HEK293 (cell line): Measurements from ENCODE around the gene LEFTY1.

ENCODE experiments used
- CTCF ChIA-PET: fragments of 350-600 bp; formaldehyde crosslinking; extraction: SDS; loops from one replicate; lab custom pipeline; 2021; ENCODE audit warnings: antibody characterized with exemption; lab: Yijun Ruan, JAX
- POLR2A ChIA-PET: fragments of 300-600 bp; formaldehyde crosslinking; extraction: SDS; loops from one replicate; lab custom pipeline; 2020; ENCODE audit warnings: antibody characterized with exemption, inconsistent platforms; lab: Yijun Ruan, JAX
- H3K27ac ChIP-seq: fragments of 200-500 bp; sonication (Bioruptor generic); 2 replicates; pipeline ENCODE4 v1.5.1; 2014; ENCODE audit warnings: low read depth, low read length, control low read depth, inconsistent platforms; ENCODE audit errors: extremely low read depth
- H3K36me3 ChIP-seq, 2 experiments: fragments of 200-500 bp in 1 of 2; sonication (Bioruptor generic) in 1 of 2; 1 replicate in 1 of 2; 2 replicates in 1 of 2; pipeline ENCODE4 v1.5.1; 2014 to 2017; ENCODE audit warnings: inconsistent platforms in 2 of 2, low read length in 2 of 2; ENCODE audit not compliant: control insufficient read depth in 2 of 2, insufficient read depth in 1 of 2
- H3K4me1 ChIP-seq: fragments of 200-500 bp; sonication (Bioruptor generic); 2 replicates; pipeline ENCODE4 v1.5.1; 2014; ENCODE audit warnings: mild to moderate bottlenecking, low read length, inconsistent platforms; ENCODE audit not compliant: control insufficient read depth, insufficient read depth
- H3K4me3 ChIP-seq: 2 replicates; pipeline ENCODE4 v1.5.1; 2011; ENCODE audit warnings: low read depth, mild to moderate bottlenecking, control low read depth, low read length, moderate library complexity
- H3K9me3 ChIP-seq: fragments of 200-500 bp; sonication (Bioruptor generic); 2 replicates; pipeline ENCODE4 v1.5.1; 2014; ENCODE audit warnings: low read depth, low read length, inconsistent platforms; ENCODE audit not compliant: control insufficient read depth, insufficient read depth
- BCL11A ChIP-seq: fragments of 450-650 bp; formaldehyde crosslinking; IDR thresholded peaks from 2 replicates; pipeline ENCODE4 v1.5.1; 2016; ENCODE audit warnings: low read depth, missing biosample characterization, missing genetic modification characterization
- FEZF1 ChIP-seq: fragments of 450-650 bp; formaldehyde crosslinking; IDR thresholded peaks from 2 replicates; pipeline ENCODE4 v1.5.1; 2016; ENCODE audit warnings: missing biosample characterization, missing genetic modification characterization
- HIC1 ChIP-seq: fragments of 450-650 bp; formaldehyde crosslinking; IDR thresholded peaks from 2 replicates; pipeline ENCODE4 v1.5.1; 2016; ENCODE audit warnings: missing biosample characterization, missing genetic modification characterization
- MYNN ChIP-seq: fragments of 450-650 bp; formaldehyde crosslinking; IDR thresholded peaks from 2 replicates; pipeline ENCODE4 v1.5.1; 2016; ENCODE audit warnings: missing biosample characterization, missing genetic modification characterization, borderline replicate concordance
- SCRT1 ChIP-seq: fragments of 450-650 bp; formaldehyde crosslinking; IDR thresholded peaks from 2 replicates; pipeline ENCODE4 v1.5.1; 2016; ENCODE audit warnings: missing biosample characterization, missing genetic modification characterization, borderline replicate concordance
- SCRT2 ChIP-seq: fragments of 450-650 bp; formaldehyde crosslinking; IDR thresholded peaks from 2 replicates; pipeline ENCODE4 v1.5.1; 2016; ENCODE audit warnings: missing biosample characterization, missing genetic modification characterization
- SP7 ChIP-seq: fragments of 450-650 bp; formaldehyde crosslinking; IDR thresholded peaks from 2 replicates; pipeline ENCODE4 v1.5.1; 2016; ENCODE audit warnings: missing biosample characterization, missing genetic modification characterization
- YY1 ChIP-seq: fragments of 450-650 bp; formaldehyde crosslinking; IDR thresholded peaks from 2 replicates; pipeline ENCODE4 v1.5.1; 2018; ENCODE audit warnings: missing biosample characterization, missing genetic modification characterization
- ZBTB11 ChIP-seq: fragments of 450-650 bp; formaldehyde crosslinking; conservative IDR thresholded peaks from 2 replicates; pipeline ENCODE4 v1.5.1; 2016; ENCODE audit warnings: low read depth, missing biosample characterization, missing genetic modification characterization
- ZBTB21 ChIP-seq: fragments of 450-650 bp; formaldehyde crosslinking; IDR thresholded peaks from 2 replicates; pipeline ENCODE4 v1.5.1; 2017; ENCODE audit warnings: missing biosample characterization, missing genetic modification characterization
- ZFHX2 ChIP-seq: fragments of 450-650 bp; formaldehyde crosslinking; conservative IDR thresholded peaks from 2 replicates; pipeline ENCODE4 v1.5.1; 2016; ENCODE audit warnings: missing biosample characterization, missing genetic modification characterization
- ZNF112 ChIP-seq: fragments of 450-650 bp; formaldehyde crosslinking; IDR thresholded peaks from 2 replicates; pipeline ENCODE4 v1.5.0; 2017; ENCODE audit warnings: missing biosample characterization, missing genetic modification characterization
- ZNF121 ChIP-seq: fragments of 450-650 bp; formaldehyde crosslinking; IDR thresholded peaks from 2 replicates; pipeline ENCODE4 v1.5.1; 2016; ENCODE audit warnings: missing biosample characterization, missing genetic modification characterization
- ZNF169 ChIP-seq: fragments of 450-650 bp; formaldehyde crosslinking; IDR thresholded peaks from 2 replicates; pipeline ENCODE4 v1.5.1; 2016; ENCODE audit warnings: missing biosample characterization, missing genetic modification characterization
- ZNF18 ChIP-seq: fragments of 450-650 bp; formaldehyde crosslinking; IDR thresholded peaks from 2 replicates; pipeline ENCODE4 v1.5.1; 2016; ENCODE audit warnings: missing biosample characterization, missing genetic modification characterization
- ZNF280C ChIP-seq: fragments of 450-650 bp; formaldehyde crosslinking; IDR thresholded peaks from 2 replicates; pipeline ENCODE4 v1.5.1; 2016; ENCODE audit warnings: missing biosample characterization, missing genetic modification characterization
- ZNF610 ChIP-seq: fragments of 450-650 bp; formaldehyde crosslinking; IDR thresholded peaks from 2 replicates; pipeline ENCODE4 v1.5.1; 2016; ENCODE audit warnings: missing biosample characterization, missing genetic modification characterization, borderline replicate concordance
- ZNF621 ChIP-seq: fragments of 450-650 bp; formaldehyde crosslinking; IDR thresholded peaks from 2 replicates; pipeline ENCODE4 v1.5.1; 2017; ENCODE audit warnings: missing biosample characterization, missing genetic modification characterization
- ZNF692 ChIP-seq: fragments of 450-650 bp; formaldehyde crosslinking; IDR thresholded peaks from 2 replicates; pipeline ENCODE4 v1.5.1; 2016; ENCODE audit warnings: missing biosample characterization, missing genetic modification characterization
- ZSCAN16 ChIP-seq: fragments of 450-650 bp; formaldehyde crosslinking; IDR thresholded peaks from 2 replicates; pipeline ENCODE4 v1.5.1; 2016; ENCODE audit warnings: missing biosample characterization, missing genetic modification characterization
- ZSCAN23 ChIP-seq: fragments of 450-650 bp; formaldehyde crosslinking; IDR thresholded peaks from 2 replicates; pipeline ENCODE4 v1.5.1; 2016; ENCODE audit warnings: missing biosample characterization, missing genetic modification characterization

LEFTY1 gene

GRCh38 chr1:225909477-225909876, 20.5 kb upstream of the LEFTY1 start:
- Histone ChIP-seq H3K27ac (no peak overlapping the region), H3K36me3 (peaks cover 0 to 3% of the 10 kb centered on the region in 2 experiments; a peak in 1 of 3 replicates), H3K9me3 (no peaks in the 10 kb centered on the region), H3K4me3 (no peak overlapping the region), H3K4me1 (no peaks in the 10 kb centered on the region)
- ChIA-PET CTCF (interaction anchor here (0.6 to 9.1 kb wide), 10 partner anchors 23 to 437 kb away, joined by 3 to 84 read pairs (median 7); partner anchors contain the start of gene TMEM63A), POLR2A (interaction anchor here (0.7 to 2.8 kb wide), 2 partner anchors 14 to 28 kb away, joined by 3 to 10 read pairs; partner anchors contain the start of gene PYCR2)
- TF ChIP-seq ZNF18 (tag by site-specific recombination) (no peak), ZNF121 (no peak), ZNF280C (tag by site-specific recombination) (no peak), MYNN (tag by site-specific recombination) (no peak), HIC1 (tag by site-specific recombination) (0 out of 2 replicates have a peak, but pooled peaks have one; percentile 58), ZNF610 (tag by site-specific recombination) (no peak), ZFHX2 (tag by site-specific recombination) (no peak), ZSCAN16 (tag by site-specific recombination) (no peak), ZNF169 (no peak), ZNF692 (tag by site-specific recombination) (no peak), FEZF1 (tag by site-specific recombination) (no peak), ZBTB21 (tag by site-specific recombination) (no peak), YY1 (no peak), ZNF621 (no peak), SCRT1 (tag by site-specific recombination) (peak; percentile 85; the same call in 1 of the 2 replicates), SP7 (tag by site-specific recombination) (no peak), BCL11A (no peak), ZNF112 (no peak), ZSCAN23 (tag by site-specific recombination) (no peak), ZBTB11 (tag by site-specific recombination) (no peak), SCRT2 (tag by site-specific recombination) (peak; percentile 82)
